B cell (primary cell): ENCODE measurements around the gene NR3C2.

Experiments
- CTCF ChIP-seq: fragments of 200-600 bp; IDR thresholded peaks from one replicate; pipeline ENCODE4 v1.8.0; 2022; ENCODE audit warnings: antibody characterized with exemption, mild to moderate bottlenecking
- EZH2 ChIP-seq: IDR thresholded peaks from 2 replicates; pipeline ENCODE4 v1.6.1; 2012; ENCODE audit warnings: borderline replicate concordance, low read depth, mild to moderate bottlenecking, moderate library complexity, low read length; ENCODE audit not compliant: insufficient read depth, poor library complexity, severe bottlenecking

- TF ChIP-seq CTCF (no peak), EZH2 (no peak)
These were observed 171.6 kb downstream of the NR3C2 start for GRCh38 chr4:148270630-148271029.
